IMR-90 (cell line): Measurements from ENCODE around the gene LEMD1. TPM values are rescaled to one million over a fixed set of nuclear protein-coding genes. Genes with fewer than 3 reads are reported as not detected.

ENCODE experiments used
- ATAC-seq: fragments of 200-7000 bp; cut with Tn5 transposase; 2 replicates; pipeline ENCODE4 v1.9.1; 2020; ENCODE audit warnings: low read depth, mild to moderate bottlenecking, moderate library complexity
- BruUV-seq: library from RNA; stranded (reverse); fragments of 400-500 nt; replicated peaks from 2 replicates; lab custom pipeline; 2021; lab: Mats Ljungman, UMichigan
- CTCF ChIA-PET: fragments of 300-600 bp; formaldehyde crosslinking; extraction: SDS; loops from one replicate; lab custom pipeline; 2021; ENCODE audit warnings: antibody characterized with exemption; lab: Yijun Ruan, JAX
- POLR2A ChIA-PET: fragments of 300-600 bp; sonication (Branson Sonifier 250); formaldehyde crosslinking; loops from one replicate; lab custom pipeline; 2022; ENCODE audit warnings: antibody characterized with exemption; ENCODE audit not compliant: unreplicated experiment; lab: Charles Lee
- DNase-seq: peaks from one replicate; pipeline ENCODE4 v3.0.0; 2013
- H2AFZ ChIP-seq: replicated peaks from 2 replicates; pipeline ENCODE3; 2013; ENCODE audit warnings: low read length, mild to moderate bottlenecking; ENCODE audit not compliant: poor library complexity
- H2AK5ac ChIP-seq: 2 replicates; pipeline ENCODE4 v1.6.1; 2013; ENCODE audit warnings: low read depth, low read length, inconsistent platforms
- H2AK9ac ChIP-seq: replicated peaks from 2 replicates; pipeline ENCODE3; 2013; ENCODE audit warnings: mild to moderate bottlenecking, low read depth, low read length, moderate library complexity; ENCODE audit not compliant: poor library complexity
- H2BK120ac ChIP-seq: 2 replicates; pipeline ENCODE4 v1.6.1; 2013; ENCODE audit warnings: low read depth, low read length, inconsistent platforms
- H2BK15ac ChIP-seq: 3 replicates; pipeline ENCODE4 v1.6.1; 2013; ENCODE audit warnings: low read depth, low read length, inconsistent platforms
- H2BK20ac ChIP-seq: 2 replicates; pipeline ENCODE4 v1.6.1; 2013; ENCODE audit warnings: low read depth, mild to moderate bottlenecking, inconsistent platforms, low read length, moderate library complexity
- H2BK5ac ChIP-seq: 2 replicates; pipeline ENCODE4 v1.6.1; 2013; ENCODE audit warnings: mild to moderate bottlenecking, low read depth, low read length, inconsistent platforms; ENCODE audit not compliant: poor library complexity, severe bottlenecking
- H3K14ac ChIP-seq: replicated peaks from 2 replicates; pipeline ENCODE4 v1.6.1; 2013; ENCODE audit warnings: low read depth, low read length, inconsistent platforms
- H3K18ac ChIP-seq: 2 replicates; pipeline ENCODE4 v1.6.1; 2013; ENCODE audit warnings: low read depth, low read length, control low read depth
- H3K23ac ChIP-seq: 2 replicates; pipeline ENCODE4 v1.6.1; 2013; ENCODE audit warnings: low read depth, low read length, inconsistent platforms
- H3K27ac ChIP-seq: 2 replicates; pipeline ENCODE4 v1.5.1; 2013; ENCODE audit warnings: mild to moderate bottlenecking, control low read depth, low read length; ENCODE audit not compliant: insufficient read depth
- H3K27me3 ChIP-seq: 2 replicates; pipeline ENCODE4 v1.6.1; 2013; ENCODE audit warnings: low read length; ENCODE audit not compliant: control insufficient read depth, insufficient read depth
- H3K36me3 ChIP-seq: 2 replicates; pipeline ENCODE4 v1.6.1; 2013; ENCODE audit warnings: low read length, mixed read lengths; ENCODE audit not compliant: control insufficient read depth, insufficient read depth
- H3K4ac ChIP-seq: 2 replicates; pipeline ENCODE4 v1.6.1; 2013; ENCODE audit warnings: low read depth, low read length, inconsistent platforms
- H3K4me1 ChIP-seq: 2 replicates; pipeline ENCODE4 v1.6.1; 2013; ENCODE audit warnings: low read length, mixed read lengths; ENCODE audit not compliant: control insufficient read depth, insufficient read depth
- H3K4me2 ChIP-seq: 2 replicates; pipeline ENCODE4 v1.6.1; 2013; ENCODE audit warnings: low read depth, mild to moderate bottlenecking, control low read depth, low read length, moderate library complexity
- H3K4me3 ChIP-seq: 2 replicates; pipeline ENCODE4 v1.5.1; 2013; ENCODE audit warnings: low read depth, mild to moderate bottlenecking, control low read depth, low read length, moderate library complexity; ENCODE audit not compliant: insufficient read depth
- H3K56ac ChIP-seq: 2 replicates; pipeline ENCODE4 v1.6.1; 2013; ENCODE audit warnings: low read length, inconsistent platforms; ENCODE audit not compliant: insufficient read depth; ENCODE audit errors: extremely low read depth
- H3K79me1 ChIP-seq, 2 experiments: 2 replicates each; pipeline ENCODE4 v1.6.1; 2013; ENCODE audit warnings: low read length in 2 of 2, inconsistent platforms in 1 of 2, low read depth in 1 of 2
- H3K9ac ChIP-seq: 2 replicates; pipeline ENCODE4 v1.6.1; 2013; ENCODE audit warnings: low read depth, low read length, control low read depth
- H3K9me1 ChIP-seq: 2 replicates; pipeline ENCODE4 v1.6.1; 2013; ENCODE audit warnings: low read length, inconsistent platforms; ENCODE audit not compliant: insufficient read depth
- H3K9me3 ChIP-seq: 2 replicates; pipeline ENCODE4 v1.6.1; 2013; ENCODE audit warnings: low read length; ENCODE audit not compliant: control insufficient read depth, insufficient read depth
- H4K20me1 ChIP-seq: 2 replicates; pipeline ENCODE4 v1.6.1; 2013; ENCODE audit warnings: low read length, inconsistent platforms; ENCODE audit not compliant: insufficient read depth
- H4K5ac ChIP-seq: 2 replicates; pipeline ENCODE4 v1.6.1; 2013; ENCODE audit warnings: mild to moderate bottlenecking, low read depth, low read length, control low read depth
- H4K8ac ChIP-seq, 2 experiments: 2 replicates each; pipeline ENCODE4 v1.6.1; 2013; ENCODE audit warnings: low read depth in 2 of 2, low read length in 2 of 2, control low read depth in 1 of 2, inconsistent platforms in 1 of 2
- H4K91ac ChIP-seq: 2 replicates; pipeline ENCODE4 v1.6.1; 2013; ENCODE audit warnings: low read depth, low read length, inconsistent platforms; ENCODE audit not compliant: insufficient read depth
- BHLHE40 ChIP-seq: fragments of 150-350 bp; IDR thresholded peaks from 2 replicates; pipeline ENCODE4 v1.6.1; 2016; ENCODE audit warnings: mild to moderate bottlenecking, low read depth, low read length
- CEBPB ChIP-seq: IDR thresholded peaks from 2 replicates; pipeline ENCODE4 v1.6.1; 2012; ENCODE audit warnings: low read depth, low read length, improper control_type of control experiment
- MAFK ChIP-seq: IDR thresholded peaks from 2 replicates; pipeline ENCODE4 v1.6.1; 2012; ENCODE audit warnings: low read depth, low read length, improper control_type of control experiment
- MAZ ChIP-seq: IDR thresholded peaks from 2 replicates; pipeline ENCODE4 v1.6.1; 2012; ENCODE audit warnings: low read depth, mild to moderate bottlenecking, low read length, improper control_type of control experiment, moderate library complexity, borderline replicate concordance
- MXI1 ChIP-seq: IDR thresholded peaks from 2 replicates; pipeline ENCODE4 v1.6.1; 2012; ENCODE audit warnings: low read depth, mild to moderate bottlenecking, low read length, moderate library complexity, borderline replicate concordance
- NFE2L2 ChIP-seq: fragments of 150-350 bp; IDR thresholded peaks from 2 replicates; pipeline ENCODE4 v1.6.1; 2016; ENCODE audit warnings: low read depth, mild to moderate bottlenecking, low read length
- POLR2A ChIP-seq: IDR thresholded peaks from 2 replicates; pipeline ENCODE4 v1.6.1; 2012; ENCODE audit warnings: mild to moderate bottlenecking, low read depth, low read length
- RAD21 ChIP-seq: IDR thresholded peaks from 2 replicates; pipeline ENCODE4 v1.6.1; 2012; ENCODE audit warnings: low read length, improper control_type of control experiment
- RCOR1 ChIP-seq: IDR thresholded peaks from 2 replicates; pipeline ENCODE4 v1.6.1; 2012; ENCODE audit warnings: mild to moderate bottlenecking, low read length, improper control_type of control experiment; ENCODE audit not compliant: insufficient replicate concordance
- RFX5 ChIP-seq: IDR thresholded peaks from 2 replicates; pipeline ENCODE4 v1.8.0; 2012; ENCODE audit warnings: low read depth, mild to moderate bottlenecking, low read length, moderate library complexity
- SMC3 ChIP-seq: fragments of 150-350 bp; IDR thresholded peaks from 2 replicates; pipeline ENCODE4 v1.6.1; 2016; ENCODE audit warnings: low read depth, mild to moderate bottlenecking, antibody characterized with exemption, low read length, moderate library complexity
- USF2 ChIP-seq: fragments of 150-350 bp; IDR thresholded peaks from 2 replicates; pipeline ENCODE4 v1.6.1; 2017; ENCODE audit warnings: mild to moderate bottlenecking, antibody characterized with exemption, low read length, low read depth
- WGBS, 2 experiments: methylation state at CpG; one replicate each; pipeline versions ENCODE4 v1.1.5 to v1.1.7; 2013; ENCODE audit warnings: missing lambda C conversion rate in 2 of 2; ENCODE audit not compliant: insufficient read length in 1 of 2; ENCODE audit errors: extremely low coverage in 2 of 2; 5-methylcytosine and 5-hydroxymethylcytosine counted together
- dilution Hi-C: fragments of 300-500 bp; cut with HindIII; formaldehyde crosslinking; loops from one replicate; pipeline ENCODE4 v1.14.3; 2018; ENCODE audit warnings: low sequenced_read_pairs; ENCODE audit not compliant: unreplicated experiment
- in situ Hi-C: fragments of 300-500 bp; cut with MboI; formaldehyde crosslinking; loops from 3 replicates; pipeline ENCODE4 v1.14.3; 2019; ENCODE audit warnings: low sequenced_read_pairs, inconsistent platforms, mixed read lengths
- intact Hi-C: fragments of 100-400 bp; cut with micrococcal nuclease; formaldehyde crosslinking; loops from 2 replicates; pipeline ENCODE4 v1.10.0; 2022
- polyA plus RNA-seq, 3 experiments: library from polyadenylated mRNA; depleted of rRNA; stranded (reverse); fragments of >200 nt; gene quantifications; 2 replicates each; pipeline ENCODE4 v1.2.3, GENCODE V29; 2012; ENCODE audit warnings: low replicate concordance in 1 of 3
- total RNA-seq: library from RNA; depleted of rRNA; stranded (reverse); fragments of >200 nt; gene quantifications from 2 replicates; pipeline ENCODE4 v1.2.3, GENCODE V29; 2012
- TF ChIP-seq, protein P1 (sequence below): conservative IDR thresholded peaks from 2 replicates; pipeline ENCODE4 v1.5.1; 2012; ENCODE audit warnings: mild to moderate bottlenecking, low read depth, low read length, improper control_type of control experiment
- TF ChIP-seq, protein P2 (sequence below): fragments of 150-350 bp; IDR thresholded peaks from 2 replicates; pipeline ENCODE4 v1.6.1; 2016; ENCODE audit warnings: low read depth, mild to moderate bottlenecking, low read length, moderate library complexity, borderline replicate concordance

LEMD1 gene
- total and polyA plus RNA-seq, 2 of the 4 experiments (the other 2 are of a cell fraction) = not detected

GRCh38 chr1:205440476-205441317, 18.8 kb upstream of the LEMD1 start:
- in situ Hi-C loops = no loop called here
- Histone ChIP-seq H3K4ac (no peak overlapping the region), H3K27me3 (peaks cover 68% of the 10 kb centered on the region), H3K9me1 (no peaks in the 10 kb centered on the region), H3K23ac (no peak overlapping the region), H3K18ac (no peak overlapping the region), H2AK9ac (no peak overlapping the region), H4K91ac (no peak overlapping the region), H3K9ac (no peak overlapping the region), H3K4me1 (no peaks in the 10 kb centered on the region), H3K4me3 (no peak overlapping the region), H3K79me1 (no peaks in the 10 kb centered on the region), H3K56ac (no peak overlapping the region), H3K36me3 (no peaks in the 10 kb centered on the region), H2BK15ac (no peak overlapping the region), H2AFZ (peak overlapping the region; percentile 39), H3K9me3 (no peaks in the 10 kb centered on the region), H2BK5ac (no peak overlapping the region), H2BK120ac (no peak overlapping the region), H2AK5ac (no peak overlapping the region), H3K27ac (no peak overlapping the region), H3K14ac (no peak overlapping the region), H4K8ac (no peak overlapping the region), H3K4me2 (no peak overlapping the region), H4K5ac (no peak overlapping the region), H2BK20ac (no peak overlapping the region), H4K20me1 (no peaks in the 10 kb centered on the region)
- intact Hi-C loops = no loop called here
- ChIA-PET CTCF (interaction anchor here (0.6 to 1.2 kb wide), 2 partner anchors 52 to 81 kb away, joined by 3 read pairs; no protein-coding TSS in a partner anchor), POLR2A (interaction anchor here (0.5 kb wide), 1 partner anchor 32 kb away, joined by 3 read pairs; no protein-coding TSS in a partner anchor)
- DNase-seq (peak; percentile 54), ATAC-seq (peak; percentile 25; the same call in 1 of the 2 replicates)
- BruUV-seq = no TSS peak
- dilution Hi-C loops = no loop called here
- no peak for TF ChIP-seq MXI1
- TF ChIP-seq, protein P1, sequence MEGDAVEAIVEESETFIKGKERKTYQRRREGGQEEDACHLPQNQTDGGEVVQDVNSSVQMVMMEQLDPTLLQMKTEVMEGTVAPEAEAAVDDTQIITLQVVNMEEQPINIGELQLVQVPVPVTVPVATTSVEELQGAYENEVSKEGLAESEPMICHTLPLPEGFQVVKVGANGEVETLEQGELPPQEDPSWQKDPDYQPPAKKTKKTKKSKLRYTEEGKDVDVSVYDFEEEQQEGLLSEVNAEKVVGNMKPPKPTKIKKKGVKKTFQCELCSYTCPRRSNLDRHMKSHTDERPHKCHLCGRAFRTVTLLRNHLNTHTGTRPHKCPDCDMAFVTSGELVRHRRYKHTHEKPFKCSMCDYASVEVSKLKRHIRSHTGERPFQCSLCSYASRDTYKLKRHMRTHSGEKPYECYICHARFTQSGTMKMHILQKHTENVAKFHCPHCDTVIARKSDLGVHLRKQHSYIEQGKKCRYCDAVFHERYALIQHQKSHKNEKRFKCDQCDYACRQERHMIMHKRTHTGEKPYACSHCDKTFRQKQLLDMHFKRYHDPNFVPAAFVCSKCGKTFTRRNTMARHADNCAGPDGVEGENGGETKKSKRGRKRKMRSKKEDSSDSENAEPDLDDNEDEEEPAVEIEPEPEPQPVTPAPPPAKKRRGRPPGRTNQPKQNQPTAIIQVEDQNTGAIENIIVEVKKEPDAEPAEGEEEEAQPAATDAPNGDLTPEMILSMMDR = no peak
- no peak for TF ChIP-seq CEBPB
- no peak for TF ChIP-seq RFX5
- no peak for TF ChIP-seq MAZ
- TF ChIP-seq MAFK = no peak
- no peak for TF ChIP-seq RCOR1
- TF ChIP-seq NFE2L2 = no peak
- no peak for TF ChIP-seq RAD21
- no peak for TF ChIP-seq BHLHE40
- TF ChIP-seq USF2 = no peak
- TF ChIP-seq SMC3 = no peak
- TF ChIP-seq POLR2A = no peak
- TF ChIP-seq, protein P2, sequence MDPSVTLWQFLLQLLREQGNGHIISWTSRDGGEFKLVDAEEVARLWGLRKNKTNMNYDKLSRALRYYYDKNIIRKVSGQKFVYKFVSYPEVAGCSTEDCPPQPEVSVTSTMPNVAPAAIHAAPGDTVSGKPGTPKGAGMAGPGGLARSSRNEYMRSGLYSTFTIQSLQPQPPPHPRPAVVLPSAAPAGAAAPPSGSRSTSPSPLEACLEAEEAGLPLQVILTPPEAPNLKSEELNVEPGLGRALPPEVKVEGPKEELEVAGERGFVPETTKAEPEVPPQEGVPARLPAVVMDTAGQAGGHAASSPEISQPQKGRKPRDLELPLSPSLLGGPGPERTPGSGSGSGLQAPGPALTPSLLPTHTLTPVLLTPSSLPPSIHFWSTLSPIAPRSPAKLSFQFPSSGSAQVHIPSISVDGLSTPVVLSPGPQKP = no peak
- 73% methylated on average over 2 of the region's 15 CpGs; no CpG with 5 or more reads in 1 of the 2 experiments for WGBS, 2 experiments
